ENCODE results near the gene SHF.

DNA sequence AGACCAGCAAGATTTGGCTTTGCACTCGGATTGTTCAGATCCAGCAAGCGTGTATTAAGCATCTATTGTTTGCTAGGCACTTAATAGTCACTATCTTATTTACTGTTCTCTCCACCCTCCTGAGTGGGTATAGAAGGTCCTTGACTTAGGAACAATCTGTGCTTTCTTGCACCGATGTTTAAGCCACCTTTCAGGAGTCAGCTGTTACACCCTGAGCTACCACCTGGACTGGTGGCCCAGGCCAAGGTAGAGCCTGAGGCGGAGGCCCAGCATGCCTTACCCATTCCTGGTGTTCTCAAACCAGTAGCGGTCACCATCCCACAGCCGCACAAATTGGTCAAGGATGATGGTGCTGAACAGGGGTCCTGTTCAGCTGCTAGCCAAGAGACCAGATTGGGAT is 48.0 kb downstream of the SHF start:
- TF ChIP-seq, protein P1, sequence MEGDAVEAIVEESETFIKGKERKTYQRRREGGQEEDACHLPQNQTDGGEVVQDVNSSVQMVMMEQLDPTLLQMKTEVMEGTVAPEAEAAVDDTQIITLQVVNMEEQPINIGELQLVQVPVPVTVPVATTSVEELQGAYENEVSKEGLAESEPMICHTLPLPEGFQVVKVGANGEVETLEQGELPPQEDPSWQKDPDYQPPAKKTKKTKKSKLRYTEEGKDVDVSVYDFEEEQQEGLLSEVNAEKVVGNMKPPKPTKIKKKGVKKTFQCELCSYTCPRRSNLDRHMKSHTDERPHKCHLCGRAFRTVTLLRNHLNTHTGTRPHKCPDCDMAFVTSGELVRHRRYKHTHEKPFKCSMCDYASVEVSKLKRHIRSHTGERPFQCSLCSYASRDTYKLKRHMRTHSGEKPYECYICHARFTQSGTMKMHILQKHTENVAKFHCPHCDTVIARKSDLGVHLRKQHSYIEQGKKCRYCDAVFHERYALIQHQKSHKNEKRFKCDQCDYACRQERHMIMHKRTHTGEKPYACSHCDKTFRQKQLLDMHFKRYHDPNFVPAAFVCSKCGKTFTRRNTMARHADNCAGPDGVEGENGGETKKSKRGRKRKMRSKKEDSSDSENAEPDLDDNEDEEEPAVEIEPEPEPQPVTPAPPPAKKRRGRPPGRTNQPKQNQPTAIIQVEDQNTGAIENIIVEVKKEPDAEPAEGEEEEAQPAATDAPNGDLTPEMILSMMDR (IDR thresholded peaks at IDR 0.05): no peak
- no peak for TF ChIP-seq POLR2A (IDR thresholded peaks at IDR 0.05)
